GM18868 (cell line): ENCODE data around the gene TMEM215.
"Not testable (repeated sequence)": the region's sequence is repeated elsewhere in the genome, so short reads cannot be mapped to it uniquely, and the experiment has no call there.

ENCODE experiments used
- ATAC-seq: cut with Tn5 transposase; IDR thresholded peaks from one replicate; pipeline ENCODE4 v1.9.1; 2021; ENCODE audit warnings: mild to moderate bottlenecking, moderate library complexity; ENCODE audit not compliant: unreplicated experiment

Gene TMEM215, protein sequence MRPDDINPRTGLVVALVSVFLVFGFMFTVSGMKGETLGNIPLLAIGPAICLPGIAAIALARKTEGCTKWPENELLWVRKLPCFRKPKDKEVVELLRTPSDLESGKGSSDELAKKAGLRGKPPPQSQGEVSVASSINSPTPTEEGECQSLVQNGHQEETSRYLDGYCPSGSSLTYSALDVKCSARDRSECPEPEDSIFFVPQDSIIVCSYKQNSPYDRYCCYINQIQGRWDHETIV

DNA sequence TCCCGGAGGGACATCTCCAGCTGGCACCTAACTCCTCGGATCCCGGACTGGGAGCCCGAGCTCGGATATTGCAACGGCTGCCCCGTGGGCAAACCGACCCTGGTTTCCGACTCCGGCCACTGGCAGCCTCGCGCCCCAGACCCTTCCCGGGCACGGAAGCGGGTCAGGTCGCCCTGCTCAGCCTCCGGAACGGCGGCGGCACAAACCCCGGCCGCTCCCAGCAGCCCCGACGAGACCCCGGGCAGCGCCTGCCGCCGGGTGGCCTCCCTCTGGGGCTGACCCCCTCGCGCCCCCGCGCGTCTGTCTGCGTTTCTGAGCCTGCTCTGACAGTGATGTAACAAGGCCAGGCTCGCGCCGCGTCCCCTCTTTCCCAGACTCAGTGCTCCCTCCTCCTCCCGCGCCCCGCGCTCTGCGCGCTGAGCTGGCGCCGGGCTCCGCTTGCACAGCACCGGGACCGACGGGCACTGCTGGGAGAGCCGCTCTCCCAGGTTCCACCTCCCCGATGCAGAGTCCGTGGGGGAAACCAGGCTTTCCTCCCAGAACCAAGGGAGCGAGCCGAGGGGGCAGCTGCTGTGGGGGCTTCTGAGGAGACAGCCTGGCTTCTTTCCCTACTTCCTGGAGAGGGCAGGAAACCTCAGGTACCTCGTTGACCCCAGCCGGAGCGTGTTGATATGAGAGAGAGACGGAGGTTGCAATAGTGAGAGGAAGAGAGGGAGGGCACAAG is at the start of gene TMEM215:
TMEM215 (plus strand) TSS at position 373 of the 724 bp plus-strand sequence. CDS start 644 bp downstream, outside the sequence.
- no peak for ATAC-seq

DNA sequence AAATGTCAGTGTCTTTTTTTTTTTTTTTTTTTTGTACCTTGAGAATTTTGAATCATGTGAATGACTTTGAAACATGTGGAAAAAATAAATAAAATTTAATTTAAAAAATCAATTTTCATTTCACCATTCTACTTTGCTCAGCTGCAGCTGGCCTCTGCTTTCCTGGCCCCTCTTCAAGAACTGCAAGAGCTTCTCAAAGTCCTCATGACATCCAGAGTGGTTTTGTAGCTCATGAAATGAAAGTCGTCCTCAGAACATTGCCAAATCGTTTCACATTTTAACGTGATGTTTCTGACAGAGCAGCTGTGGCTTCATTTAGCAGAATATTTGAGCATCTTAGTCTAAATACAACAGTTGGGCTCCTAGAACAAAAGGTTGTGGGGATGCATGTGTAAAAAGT is 47.9 kb upstream of the TMEM215 start:
- no peak for ATAC-seq

DNA sequence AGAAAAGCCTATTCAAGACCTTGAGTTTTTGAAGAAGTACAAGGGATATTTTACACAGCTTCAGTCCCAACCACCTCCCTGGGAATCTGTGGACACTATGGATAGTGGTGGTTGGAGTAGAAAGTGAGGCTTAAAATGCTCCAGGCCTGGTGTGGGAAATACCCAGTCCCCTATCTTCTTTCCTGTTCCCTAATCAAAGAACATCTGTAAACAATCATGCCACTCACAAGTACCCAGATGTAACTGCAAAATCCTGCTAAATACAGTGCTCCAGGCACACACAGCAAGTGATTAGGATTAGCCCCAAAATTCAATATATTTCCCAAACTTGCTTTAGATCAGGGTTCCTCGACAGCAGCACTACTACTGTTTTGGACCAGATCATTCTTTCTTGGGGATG is 46.0 kb upstream of the TMEM215 start:
- no peak for ATAC-seq

DNA sequence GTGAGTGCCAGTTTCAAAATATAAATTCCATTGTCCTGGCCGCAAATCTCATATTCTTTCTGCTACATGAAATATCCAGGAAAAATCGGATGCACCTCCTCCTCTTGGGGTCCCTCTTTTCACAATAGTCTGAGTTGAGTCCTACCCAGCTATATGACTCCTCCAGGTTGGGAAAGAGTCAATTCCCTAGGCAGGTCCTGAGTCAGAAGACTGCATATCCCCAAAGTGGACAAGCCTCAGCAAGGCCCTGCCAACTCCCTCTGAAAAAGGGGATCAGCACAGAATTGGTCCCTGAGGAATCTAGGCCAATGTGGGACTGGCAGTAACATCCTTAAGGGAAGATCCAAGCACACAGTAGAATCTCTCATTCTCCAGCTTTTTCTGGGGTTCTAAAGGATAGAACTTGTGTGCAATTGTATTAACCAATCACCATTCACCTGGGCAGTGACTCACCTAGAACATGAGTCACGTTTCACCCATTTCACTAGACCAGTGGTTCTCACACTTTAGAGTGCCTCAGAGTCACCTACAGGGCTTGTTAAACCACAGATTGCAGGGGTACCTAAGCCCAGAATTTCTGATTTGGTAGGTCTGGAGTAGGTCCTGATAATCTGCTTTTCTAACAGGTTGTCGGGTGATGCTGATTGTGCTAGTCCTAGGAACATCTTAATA is 44.7 kb upstream of the TMEM215 start:
- ATAC-seq = no peak

DNA sequence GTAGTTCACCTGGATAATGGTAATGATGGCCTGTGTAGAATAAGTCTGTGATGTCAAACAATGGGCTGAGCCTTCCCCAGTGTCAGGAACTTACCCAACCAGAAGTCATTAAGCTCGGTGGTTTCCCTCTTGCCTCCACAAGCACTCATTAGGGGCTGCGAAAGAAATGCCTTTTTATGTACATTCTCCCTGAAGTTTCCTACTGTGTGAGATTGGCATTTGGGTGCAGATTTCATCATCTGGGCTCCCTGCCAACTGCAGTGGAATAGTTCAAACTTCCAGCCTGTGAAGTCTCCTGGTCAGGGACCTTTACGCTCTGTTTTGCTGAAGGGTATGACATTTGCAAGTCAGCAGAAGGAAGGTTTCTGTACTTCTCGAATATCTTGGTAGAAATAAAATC is 41.6 kb upstream of the TMEM215 start:
- no peak for ATAC-seq

DNA sequence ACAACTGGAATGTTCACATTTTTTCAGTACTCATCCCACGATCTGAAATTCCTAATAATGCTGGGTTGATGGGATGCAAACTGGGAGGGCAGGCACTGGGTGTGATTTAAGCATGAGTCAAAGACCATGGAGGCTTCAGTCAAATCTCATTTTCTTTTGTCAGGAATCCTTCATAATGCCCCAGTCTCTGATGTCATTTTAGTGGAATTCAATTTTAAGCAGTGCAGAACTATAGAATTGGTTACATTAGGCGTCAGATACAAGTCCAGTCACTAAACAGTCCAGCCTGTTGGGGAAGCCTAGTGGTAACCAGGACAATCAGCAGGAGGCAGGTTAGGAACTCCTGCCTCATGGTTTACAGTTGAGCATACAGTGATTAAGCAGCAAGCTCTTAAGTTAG is 41.0 kb upstream of the TMEM215 start:
- no peak for ATAC-seq

DNA sequence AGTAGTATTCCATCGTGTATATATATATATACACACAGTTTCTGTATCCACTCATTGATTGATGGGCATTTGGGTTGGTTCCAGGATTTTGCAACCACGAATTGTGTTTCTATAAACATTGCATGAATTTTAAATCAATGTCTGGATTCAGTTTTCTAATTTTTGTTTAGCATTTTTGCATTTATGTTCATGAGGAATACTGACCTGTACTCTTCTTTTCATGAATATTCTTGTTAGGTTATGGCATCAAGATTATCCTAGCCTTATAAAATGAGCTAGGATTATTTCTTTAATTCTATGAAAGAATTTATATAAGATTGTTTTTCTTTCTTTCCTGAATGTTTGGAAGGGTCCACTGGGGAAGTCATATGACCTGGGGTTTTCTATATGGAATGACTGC is 35.3 kb upstream of the TMEM215 start:
- ATAC-seq = no peak

DNA sequence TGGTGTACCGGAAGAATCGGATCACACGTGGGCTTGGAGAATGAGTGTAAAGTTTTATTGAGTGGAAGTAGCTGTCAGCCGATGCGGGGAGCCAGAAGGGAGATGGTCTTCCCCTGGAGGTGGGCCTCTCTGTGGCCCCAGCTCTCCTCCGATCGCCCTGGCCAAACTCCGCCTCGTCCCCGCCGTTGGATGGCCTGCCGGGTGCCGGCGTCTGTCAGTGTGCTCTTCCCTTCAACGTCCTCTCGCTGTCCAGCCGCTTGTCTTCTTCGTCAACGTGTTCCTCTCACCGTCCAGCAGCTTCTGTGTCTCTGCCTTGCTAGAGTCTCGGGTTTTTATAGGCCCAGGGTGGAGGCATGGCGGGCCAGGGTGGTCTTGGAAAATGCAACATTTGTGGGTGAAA is 27.6 kb upstream of the TMEM215 start:
- ATAC-seq = no peak

DNA sequence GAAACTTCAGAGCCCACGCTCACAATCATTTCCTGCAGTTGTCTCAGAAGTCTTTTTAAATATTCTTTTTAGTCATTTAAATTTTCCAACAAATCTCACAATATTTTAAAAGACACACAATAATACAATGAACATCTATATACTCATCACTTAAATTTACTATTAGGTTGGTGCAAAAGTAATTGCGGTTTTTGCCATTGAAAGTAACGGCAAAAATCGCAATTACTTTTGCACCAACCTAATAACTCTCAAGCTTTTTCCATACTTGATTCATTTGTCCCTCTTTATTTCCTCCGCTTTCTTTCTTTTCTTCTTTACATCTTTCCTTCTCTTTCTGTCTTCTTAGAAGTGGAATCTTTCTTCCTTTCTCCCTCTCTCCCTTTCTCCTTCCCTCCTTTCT is 19.2 kb upstream of the TMEM215 start:
- no peak for ATAC-seq

DNA sequence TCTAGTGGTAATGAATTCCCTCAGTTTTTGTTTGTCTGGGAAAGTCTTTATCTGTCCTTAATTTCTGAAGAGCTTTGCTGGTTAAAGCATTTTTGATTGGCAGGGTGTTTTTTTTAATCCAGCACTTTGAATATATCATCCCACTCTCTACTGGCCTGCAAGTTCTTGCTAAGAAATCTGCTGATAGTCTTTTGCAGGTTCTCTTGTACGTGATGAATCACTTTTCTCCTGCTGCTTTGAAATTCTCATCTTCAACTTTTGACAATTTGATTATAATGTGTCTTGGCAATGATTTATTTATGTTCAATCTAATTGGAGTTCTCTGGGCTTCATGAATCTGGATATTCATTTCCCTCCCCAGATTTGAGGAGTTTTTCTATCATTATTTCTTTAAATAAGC is 8.1 kb upstream of the TMEM215 start:
- no peak for ATAC-seq

DNA sequence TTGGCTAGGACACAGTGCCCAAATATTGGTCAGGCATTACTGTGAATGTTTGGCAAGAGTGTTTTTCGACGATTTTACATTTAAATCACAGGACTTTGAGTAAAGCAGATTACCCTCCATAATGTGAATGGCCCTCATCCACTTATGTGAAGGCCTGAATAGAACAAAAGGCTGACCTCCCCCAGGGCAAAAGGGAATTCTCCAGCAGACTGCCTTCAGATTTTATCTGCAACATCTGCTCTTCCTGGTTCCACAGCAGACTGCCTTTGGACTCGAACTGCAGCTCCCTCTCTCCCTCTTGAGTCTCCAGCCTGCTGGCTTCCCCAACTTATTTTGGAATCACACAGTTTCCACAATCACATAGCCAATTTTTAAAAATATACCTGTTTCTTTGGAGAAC is 7.1 kb upstream of the TMEM215 start:
- ATAC-seq = no peak

DNA sequence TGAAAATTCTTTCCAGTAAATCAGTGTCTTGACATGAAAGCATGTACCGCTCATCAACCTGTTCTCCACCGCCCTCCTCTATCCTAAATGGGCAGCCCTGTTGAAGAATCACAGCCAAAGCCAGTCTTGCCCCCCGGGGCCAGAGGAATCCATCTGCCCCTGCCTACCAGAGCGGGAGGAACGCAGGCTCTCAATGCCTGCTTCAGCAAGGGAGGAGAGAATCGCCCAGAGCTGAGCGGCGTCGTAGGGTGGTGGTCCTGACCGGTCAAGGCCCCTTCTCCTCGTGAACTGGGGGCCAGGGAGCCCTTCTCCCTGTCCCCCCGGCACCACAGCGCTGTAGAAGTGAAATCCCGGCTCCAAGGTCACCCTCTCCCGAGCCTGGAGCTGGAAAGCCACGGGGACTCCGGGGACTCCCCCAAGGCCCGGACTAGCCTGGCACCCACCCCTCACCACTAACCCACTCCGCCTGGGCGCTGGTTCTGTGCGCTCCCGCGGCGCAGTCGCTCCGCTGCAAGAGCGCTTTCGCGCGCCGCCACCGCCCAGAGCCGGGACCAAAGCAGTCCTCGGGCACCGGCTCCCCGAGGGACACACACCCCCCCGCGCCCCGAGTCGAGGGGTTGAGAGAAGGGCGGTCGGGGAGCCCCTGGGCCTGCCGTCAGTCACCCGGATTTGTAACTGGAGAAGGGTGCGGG is 718 bp upstream of the TMEM215 start:
- ATAC-seq = no peak

DNA sequence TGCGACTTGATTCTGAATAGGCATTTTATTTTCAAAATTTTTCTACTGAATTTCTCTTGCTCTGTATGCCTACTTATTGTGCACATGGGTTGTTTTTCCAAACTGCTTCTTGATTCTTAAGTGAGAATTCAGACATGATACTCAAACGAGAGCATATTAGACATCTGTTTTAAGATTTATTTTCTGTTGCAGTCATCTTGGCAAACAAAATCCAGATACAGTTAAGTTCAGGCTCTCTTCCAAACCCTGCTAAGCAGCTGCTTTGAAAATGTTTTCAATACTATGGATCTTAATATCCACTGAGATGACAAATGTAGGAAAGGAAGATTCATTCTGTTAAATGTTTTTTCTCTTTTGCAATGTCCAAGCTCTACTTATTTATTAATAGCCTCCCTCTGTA is 4.5 kb downstream of the TMEM215 start:
- no peak for ATAC-seq

DNA sequence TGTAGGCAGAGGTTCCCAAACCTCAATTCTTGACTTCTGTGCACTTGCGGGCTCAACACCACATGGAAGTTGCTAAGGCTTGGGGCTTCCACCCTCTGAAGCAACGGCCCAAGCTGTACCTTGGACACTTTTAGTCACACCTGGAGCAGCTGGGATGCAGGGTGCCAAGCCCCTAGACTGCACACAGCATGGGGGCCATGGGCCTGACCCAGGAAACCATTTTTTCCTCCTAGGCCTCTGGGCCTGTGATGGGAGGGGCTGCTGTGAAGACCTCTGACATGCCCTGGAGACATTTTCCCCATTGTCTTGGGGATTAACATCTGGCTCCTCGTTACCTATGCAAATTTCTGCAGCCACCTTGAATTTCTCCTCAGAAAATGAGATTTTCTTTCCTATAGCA is 12.7 kb downstream of the TMEM215 start:
- ATAC-seq = not testable (repeated sequence)

DNA sequence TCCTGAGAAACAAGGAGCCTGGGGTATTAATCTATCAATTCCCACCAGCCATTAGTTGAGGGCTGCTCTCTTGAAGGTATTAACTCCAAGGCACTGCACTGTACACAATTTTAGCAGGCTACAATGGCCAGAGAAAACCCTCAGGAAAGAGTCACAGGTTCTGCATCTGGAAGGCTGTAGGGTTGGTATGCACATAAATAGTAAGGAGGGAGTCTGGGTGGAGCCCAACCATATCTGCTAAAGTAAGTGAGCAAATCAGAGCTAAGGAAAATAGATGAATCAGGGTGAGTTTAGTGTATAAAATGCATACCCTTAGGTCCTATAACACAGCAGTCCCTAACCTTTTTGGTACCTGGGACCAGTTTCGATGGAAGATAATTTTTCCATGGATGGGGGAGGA is 18.2 kb downstream of the TMEM215 start:
- ATAC-seq = no peak

DNA sequence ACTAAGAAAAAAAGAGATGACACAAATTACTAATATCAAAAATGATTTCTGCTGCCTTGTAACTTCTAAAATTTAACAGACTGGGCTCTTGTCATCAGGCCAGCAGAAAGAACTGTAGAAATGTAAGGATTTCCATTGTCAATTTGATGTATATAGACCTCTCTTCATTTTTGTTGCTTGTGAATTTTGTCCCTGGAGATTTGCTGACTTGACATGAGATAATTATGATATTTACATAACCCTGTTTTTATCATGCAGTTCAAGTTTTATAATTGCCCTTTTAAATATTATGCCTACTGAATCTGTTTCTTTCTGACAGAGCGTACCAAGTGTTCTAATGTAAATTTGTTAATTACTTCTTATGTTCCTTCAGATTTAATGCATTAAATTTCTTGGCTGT is 23.9 kb downstream of the TMEM215 start:
- ATAC-seq = no peak

DNA sequence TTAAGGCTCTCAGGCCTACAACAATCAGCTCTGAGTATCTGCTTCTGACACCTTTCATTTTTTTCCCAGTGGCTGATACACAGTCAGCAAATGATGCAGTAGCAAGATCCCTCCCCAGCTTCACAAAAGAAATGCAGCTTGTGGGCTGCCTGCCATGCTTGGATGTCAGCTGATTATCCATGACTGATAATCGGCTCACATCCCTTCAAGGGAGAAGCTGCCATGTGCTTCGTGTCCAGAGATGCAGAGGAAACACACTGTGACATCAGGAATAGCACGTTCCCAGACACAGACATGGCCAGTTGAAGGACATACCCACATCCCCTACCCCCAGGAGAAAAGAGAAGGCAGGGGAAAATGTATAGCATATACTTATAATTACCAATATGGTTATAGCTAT is 27.9 kb downstream of the TMEM215 start:
- no peak for ATAC-seq

DNA sequence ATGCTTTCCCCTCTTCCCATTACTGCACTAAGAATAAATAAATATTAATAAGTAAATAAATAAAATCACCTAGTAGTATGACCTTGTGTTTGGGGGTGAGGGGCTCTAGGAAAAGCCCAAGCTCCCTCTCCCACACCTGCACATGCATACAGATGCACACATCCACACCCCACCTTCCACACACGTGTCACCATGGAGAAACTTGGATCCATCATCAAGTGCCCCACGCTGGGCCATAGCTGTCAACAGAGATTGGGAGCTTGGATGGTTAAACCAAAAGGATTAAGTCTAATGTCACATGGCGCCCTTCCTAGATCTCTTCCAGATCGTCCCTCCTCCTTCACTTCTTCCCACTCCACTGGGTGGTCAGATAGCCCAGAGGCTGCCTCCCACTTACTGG is 37.0 kb downstream of the TMEM215 start:
- ATAC-seq = no peak

DNA sequence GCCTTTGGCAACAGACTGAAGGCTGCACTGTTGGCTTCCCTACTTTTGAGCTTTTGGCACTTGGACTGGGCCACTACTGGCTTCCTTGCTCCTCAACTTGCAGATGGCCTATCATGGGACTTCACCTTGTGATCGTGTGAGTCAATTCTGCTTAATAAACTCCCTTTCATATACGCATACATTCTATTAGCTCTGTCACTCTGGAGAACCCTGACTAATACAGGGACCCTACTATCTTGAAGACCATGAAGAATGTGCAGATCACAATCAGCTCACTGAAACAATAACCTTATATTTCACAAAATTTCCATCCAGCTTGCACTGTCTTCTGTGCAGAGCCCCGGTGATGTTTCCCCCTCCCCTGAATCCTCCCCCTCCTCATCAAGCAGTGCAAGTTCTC is 39.8 kb downstream of the TMEM215 start:
- ATAC-seq = no peak

DNA sequence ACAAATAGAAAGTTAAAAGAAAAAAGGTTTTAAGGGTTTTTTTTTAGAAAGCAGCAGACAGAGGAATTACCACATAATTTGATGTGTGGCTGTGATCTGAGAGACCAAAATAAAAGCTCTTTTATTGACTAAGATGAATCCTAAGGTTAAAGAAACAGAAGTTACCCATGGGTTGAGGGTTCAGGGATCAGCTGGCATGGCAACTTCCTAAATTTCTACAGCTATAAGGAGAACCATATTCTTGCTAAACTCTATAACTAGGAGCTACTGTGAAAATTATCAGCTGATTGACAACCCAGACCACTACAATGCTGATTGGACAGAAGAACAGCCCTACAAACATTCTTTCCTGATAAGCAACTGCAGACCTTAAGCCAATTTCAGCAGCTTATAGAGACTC is 40.2 kb downstream of the TMEM215 start:
- ATAC-seq = no peak

DNA sequence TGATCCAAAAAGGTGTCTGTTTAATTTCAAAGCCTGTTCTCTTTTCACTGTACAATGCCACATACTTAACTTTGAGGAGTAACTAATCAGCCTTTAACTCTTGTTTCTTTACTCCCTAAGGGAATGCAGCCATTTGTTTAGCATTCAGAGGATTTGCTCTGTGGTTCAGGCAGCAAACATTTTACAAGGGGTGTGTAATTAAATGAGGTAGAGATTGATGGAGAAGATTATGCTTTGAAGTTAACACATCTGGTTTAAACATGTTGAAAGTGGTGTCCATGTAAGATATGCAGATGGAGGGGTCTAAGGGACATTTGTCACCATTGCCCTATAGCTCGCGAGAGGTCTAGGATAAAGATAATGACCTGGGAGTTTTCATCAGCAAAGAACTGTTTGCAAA is 41.9 kb downstream of the TMEM215 start:
- no peak for ATAC-seq

DNA sequence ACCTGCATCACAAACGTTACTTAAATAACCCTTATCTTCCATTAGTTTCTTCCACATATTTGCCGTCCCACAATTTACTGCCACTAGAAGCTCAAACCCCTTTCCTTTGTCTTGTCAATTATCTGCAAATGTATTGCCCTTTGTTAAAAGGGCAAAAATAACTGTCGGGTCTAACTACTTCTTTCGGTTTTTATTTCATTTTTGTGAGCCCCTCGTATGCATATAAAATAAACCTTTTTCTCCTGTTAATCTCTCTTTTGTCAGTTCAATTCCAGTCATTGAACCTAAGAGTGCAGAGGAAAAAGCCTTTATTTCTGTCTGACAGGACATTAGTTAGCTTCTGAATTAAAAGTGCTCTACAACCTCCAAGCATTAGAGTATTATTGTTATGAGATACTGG is 45.5 kb downstream of the TMEM215 start:
- ATAC-seq = no peak
